ENCODE data around the gene NUP43. TPM values are rescaled to one million over a fixed set of nuclear protein-coding genes. Genes with fewer than 3 reads are reported as not detected.

NUP43 gene
- total and polyA plus RNA-seq, 10 of the 15 experiments (the other 5 are each of a cell fraction or from before 2014, with no cell fraction given) = 8.9 to 54.2 (median 27.7) TPM

- TF ChIP-seq BACH1 (IDR thresholded peaks at IDR 0.05; ENCODE audit: borderline replicate concordance) = peak; percentile 92; the same call in 1 of the 2 replicates
- TF ChIP-seq ZNF24 (IDR thresholded peaks at IDR 0.05) = peak; percentile 43; the same call in 1 of the 2 replicates
- no peak for TF ChIP-seq TCF7 (IDR thresholded peaks at IDR 0.05; ENCODE audit: borderline replicate concordance)
- TF ChIP-seq, protein P1, sequence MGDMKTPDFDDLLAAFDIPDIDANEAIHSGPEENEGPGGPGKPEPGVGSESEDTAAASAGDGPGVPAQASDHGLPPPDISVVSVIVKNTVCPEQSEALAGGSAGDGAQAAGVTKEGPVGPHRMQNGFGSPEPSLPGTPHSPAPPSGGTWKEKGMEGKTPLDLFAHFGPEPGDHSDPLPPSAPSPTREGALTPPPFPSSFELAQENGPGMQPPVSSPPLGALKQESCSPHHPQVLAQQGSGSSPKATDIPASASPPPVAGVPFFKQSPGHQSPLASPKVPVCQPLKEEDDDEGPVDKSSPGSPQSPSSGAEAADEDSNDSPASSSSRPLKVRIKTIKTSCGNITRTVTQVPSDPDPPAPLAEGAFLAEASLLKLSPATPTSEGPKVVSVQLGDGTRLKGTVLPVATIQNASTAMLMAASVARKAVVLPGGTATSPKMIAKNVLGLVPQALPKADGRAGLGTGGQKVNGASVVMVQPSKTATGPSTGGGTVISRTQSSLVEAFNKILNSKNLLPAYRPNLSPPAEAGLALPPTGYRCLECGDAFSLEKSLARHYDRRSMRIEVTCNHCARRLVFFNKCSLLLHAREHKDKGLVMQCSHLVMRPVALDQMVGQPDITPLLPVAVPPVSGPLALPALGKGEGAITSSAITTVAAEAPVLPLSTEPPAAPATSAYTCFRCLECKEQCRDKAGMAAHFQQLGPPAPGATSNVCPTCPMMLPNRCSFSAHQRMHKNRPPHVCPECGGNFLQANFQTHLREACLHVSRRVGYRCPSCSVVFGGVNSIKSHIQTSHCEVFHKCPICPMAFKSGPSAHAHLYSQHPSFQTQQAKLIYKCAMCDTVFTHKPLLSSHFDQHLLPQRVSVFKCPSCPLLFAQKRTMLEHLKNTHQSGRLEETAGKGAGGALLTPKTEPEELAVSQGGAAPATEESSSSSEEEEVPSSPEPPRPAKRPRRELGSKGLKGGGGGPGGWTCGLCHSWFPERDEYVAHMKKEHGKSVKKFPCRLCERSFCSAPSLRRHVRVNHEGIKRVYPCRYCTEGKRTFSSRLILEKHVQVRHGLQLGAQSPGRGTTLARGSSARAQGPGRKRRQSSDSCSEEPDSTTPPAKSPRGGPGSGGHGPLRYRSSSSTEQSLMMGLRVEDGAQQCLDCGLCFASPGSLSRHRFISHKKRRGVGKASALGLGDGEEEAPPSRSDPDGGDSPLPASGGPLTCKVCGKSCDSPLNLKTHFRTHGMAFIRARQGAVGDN (IDR thresholded peaks at IDR 0.05) = peak; percentile 95
- peak; percentile 80 for TF ChIP-seq ZBTB11 (CRISPR knock-in tag; IDR thresholded peaks at IDR 0.05)
- TF ChIP-seq IKZF2 (IDR thresholded peaks at IDR 0.05) = peak; percentile 48 to 53; a peak in 2 of 4 replicates
- no peak for TF ChIP-seq BCL11A (IDR thresholded peaks at IDR 0.05; ENCODE audit: low read depth, low read length)
- no peak for TF ChIP-seq PAX8 (IDR thresholded peaks at IDR 0.05)
- TF ChIP-seq CHD4 (IDR thresholded peaks at IDR 0.05) = no peak
- TF ChIP-seq POLR2A (IDR thresholded peaks at IDR 0.05; ENCODE audit: low read depth, low read length) = peak; percentile 98
- TF ChIP-seq TCF3 (IDR thresholded peaks at IDR 0.05; ENCODE audit: borderline replicate concordance, insufficient read depth, low read depth, low read length) = peak; percentile 77
- TF ChIP-seq MYB (IDR thresholded peaks at IDR 0.05; ENCODE audit: borderline replicate concordance, low read depth, low read length) = no peak
- TF ChIP-seq YY1 (IDR thresholded peaks at IDR 0.05; ENCODE audit: low read depth, low read length) = peak; percentile 99
- no peak for TF ChIP-seq HDAC2 (IDR thresholded peaks at IDR 0.05)
- TF ChIP-seq DPF2 (IDR thresholded peaks at IDR 0.05) = peak; percentile 66; the same call in 1 of the 2 replicates
- peak; percentile 91 for TF ChIP-seq RUNX3 (IDR thresholded peaks at IDR 0.05; ENCODE audit: low read length)
- peak; percentile 95 for TF ChIP-seq LARP7 (IDR thresholded peaks at IDR 0.05)
- TF ChIP-seq, protein P2, sequence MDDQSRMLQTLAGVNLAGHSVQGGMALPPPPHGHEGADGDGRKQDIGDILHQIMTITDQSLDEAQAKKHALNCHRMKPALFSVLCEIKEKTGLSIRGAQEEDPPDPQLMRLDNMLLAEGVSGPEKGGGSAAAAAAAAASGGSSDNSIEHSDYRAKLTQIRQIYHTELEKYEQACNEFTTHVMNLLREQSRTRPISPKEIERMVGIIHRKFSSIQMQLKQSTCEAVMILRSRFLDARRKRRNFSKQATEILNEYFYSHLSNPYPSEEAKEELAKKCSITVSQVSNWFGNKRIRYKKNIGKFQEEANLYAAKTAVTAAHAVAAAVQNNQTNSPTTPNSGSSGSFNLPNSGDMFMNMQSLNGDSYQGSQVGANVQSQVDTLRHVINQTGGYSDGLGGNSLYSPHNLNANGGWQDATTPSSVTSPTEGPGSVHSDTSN (IDR thresholded peaks at IDR 0.05; ENCODE audit: insufficient replicate concordance, low read depth, low read length) = no peak
- TF ChIP-seq, protein P3, sequence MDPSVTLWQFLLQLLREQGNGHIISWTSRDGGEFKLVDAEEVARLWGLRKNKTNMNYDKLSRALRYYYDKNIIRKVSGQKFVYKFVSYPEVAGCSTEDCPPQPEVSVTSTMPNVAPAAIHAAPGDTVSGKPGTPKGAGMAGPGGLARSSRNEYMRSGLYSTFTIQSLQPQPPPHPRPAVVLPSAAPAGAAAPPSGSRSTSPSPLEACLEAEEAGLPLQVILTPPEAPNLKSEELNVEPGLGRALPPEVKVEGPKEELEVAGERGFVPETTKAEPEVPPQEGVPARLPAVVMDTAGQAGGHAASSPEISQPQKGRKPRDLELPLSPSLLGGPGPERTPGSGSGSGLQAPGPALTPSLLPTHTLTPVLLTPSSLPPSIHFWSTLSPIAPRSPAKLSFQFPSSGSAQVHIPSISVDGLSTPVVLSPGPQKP (IDR thresholded peaks at IDR 0.05; ENCODE audit: low read depth, low read length) = no peak
- TF ChIP-seq NFIC (IDR thresholded peaks at IDR 0.05; ENCODE audit: low read depth, low read length) = no peak
- no peak for TF ChIP-seq MEF2A (IDR thresholded peaks at IDR 0.05; ENCODE audit: insufficient read depth, low read depth, low read length)
These were observed 28.5 kb downstream of the NUP43 start, which contains the start of gene LATS1 (continued) for GRCh38 chr6:149717588-149718458.

Measured in GM12878 (cell line).